HCEC 1CT (cell line): Measurements from ENCODE around the gene INHBE.

Experiments
- DNase-seq: peaks from one replicate; pipeline ENCODE4 v3.0.0-alpha.2; 2017

Gene INHBE

DNA sequence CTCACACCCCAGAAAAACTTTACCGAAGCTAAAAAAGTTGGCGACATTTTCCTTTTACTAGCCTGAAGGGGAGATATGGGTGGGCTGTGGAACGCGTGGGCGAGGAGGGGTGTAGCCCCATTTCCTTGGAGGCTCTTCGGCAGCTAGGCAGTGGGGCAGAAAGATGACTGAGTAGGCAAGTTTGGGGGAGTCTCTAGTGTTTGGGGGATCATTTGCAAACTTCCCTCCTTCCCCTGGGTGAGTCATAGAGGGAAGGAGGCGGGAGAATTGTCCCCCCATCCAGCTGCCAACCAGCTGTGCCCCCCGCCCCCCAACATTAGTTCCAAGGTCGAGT is 6.8 kb downstream of the INHBE start:
- DNase-seq = peak; percentile 77

GRCh38 chr12:57462251-57462911 is 7.3 kb downstream of the INHBE start:
- peak; percentile 85 for DNase-seq

GRCh38 chr12:57462912-57463253 is 7.8 kb downstream of the INHBE start:
- DNase-seq = no peak

GRCh38 chr12:57464569-57464968 is 9.5 kb downstream of the INHBE start:
- DNase-seq = no peak

GRCh38 chr12:57465030-57465746 is 10.1 kb downstream of the INHBE start:
- DNase-seq = no peak

DNA sequence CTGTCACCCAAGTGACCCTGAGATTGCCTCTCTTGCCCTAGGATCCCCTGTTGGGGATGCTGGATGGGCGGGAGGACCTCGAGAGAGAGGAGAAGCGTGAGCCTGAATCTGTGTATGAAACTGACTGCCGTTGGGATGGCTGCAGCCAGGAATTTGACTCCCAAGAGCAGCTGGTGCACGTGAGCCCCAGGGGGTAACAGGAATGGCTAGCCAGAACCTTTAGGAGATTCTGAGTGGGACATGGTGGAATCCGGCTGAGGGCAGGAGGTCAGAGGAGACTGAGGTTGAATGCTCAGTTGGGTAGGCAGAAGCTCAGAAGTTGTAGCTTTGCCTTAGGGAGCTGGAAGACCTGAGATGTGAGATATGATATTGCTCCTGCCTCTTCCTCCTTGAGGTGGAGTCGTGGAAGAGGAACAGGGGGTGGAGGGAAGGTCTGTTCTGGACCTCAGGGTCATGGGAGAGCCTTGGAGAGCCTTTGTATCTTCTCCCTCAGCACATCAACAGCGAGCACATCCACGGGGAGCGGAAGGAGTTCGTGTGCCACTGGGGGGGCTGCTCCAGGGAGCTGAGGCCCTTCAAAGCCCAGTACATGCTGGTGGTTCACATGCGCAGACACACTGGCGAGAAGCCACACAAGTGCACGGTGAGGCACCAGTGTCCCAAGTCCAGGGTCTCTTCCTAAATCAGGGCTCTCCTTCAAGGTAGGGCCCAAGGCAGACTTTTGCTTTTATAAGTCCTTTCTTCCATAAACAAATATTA is 10.8 kb downstream of the INHBE start:
- no peak for DNase-seq

- no peak for DNase-seq
Measured at GRCh38 chr12:57467212-57467874, 12.2 kb downstream of the INHBE start.

- no peak for DNase-seq
Measured at GRCh38 chr12:57467915-57468314, 12.8 kb downstream of the INHBE start.

DNA sequence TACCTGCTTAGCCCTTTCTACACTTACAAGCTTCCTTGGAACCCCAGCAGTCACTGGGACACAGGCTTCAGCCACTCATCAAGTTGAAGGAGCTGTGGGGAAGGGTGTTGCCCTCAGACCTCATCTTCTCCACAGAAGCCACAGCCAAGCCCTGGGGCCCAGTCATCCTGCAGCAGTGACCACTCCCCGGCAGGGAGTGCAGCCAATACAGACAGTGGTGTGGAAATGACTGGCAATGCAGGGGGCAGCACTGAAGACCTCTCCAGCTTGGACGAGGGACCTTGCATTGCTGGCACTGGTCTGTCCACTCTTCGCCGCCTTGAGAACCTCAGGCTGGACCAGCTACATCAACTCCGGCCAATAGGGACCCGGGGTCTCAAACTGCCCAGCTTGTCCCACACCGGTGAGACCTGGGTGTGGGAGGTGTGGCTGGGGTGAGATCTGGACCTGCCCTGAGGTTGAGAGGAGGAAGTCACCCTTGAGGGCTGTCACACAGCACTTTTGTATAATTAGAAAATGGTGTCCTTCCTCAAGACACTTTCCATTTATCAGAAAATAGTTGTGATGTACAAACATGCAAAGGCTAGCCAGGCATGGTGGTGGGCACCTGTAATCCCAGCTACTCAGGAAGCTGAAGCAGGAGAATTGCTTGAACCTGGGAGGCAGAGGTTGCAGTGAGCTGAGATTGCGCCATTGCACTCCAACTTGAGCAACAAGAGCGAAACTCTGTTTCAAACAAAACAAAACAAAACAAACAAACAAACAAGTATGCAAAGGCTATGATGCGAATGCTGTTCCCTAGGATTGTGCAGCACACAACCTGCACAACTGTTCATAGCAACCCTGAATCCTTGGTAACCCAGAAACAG is 14.4 kb downstream of the INHBE start:
- DNase-seq = no peak

DNA sequence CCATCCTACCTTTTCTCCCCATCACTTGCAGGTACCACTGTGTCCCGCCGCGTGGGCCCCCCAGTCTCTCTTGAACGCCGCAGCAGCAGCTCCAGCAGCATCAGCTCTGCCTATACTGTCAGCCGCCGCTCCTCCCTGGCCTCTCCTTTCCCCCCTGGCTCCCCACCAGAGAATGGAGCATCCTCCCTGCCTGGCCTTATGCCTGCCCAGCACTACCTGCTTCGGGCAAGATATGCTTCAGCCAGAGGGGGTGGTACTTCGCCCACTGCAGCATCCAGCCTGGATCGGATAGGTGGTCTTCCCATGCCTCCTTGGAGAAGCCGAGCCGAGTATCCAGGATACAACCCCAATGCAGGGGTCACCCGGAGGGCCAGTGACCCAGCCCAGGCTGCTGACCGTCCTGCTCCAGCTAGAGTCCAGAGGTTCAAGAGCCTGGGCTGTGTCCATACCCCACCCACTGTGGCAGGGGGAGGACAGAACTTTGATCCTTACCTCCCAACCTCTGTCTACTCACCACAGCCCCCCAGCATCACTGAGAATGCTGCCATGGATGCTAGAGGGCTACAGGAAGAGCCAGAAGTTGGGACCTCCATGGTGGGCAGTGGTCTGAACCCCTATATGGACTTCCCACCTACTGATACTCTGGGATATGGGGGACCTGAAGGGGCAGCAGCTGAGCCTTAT is 15.3 kb downstream of the INHBE start:
- DNase-seq = no peak

- DNase-seq = no peak
Measured at GRCh38 chr12:57470970-57471656, 16.0 kb downstream of the INHBE start.

DNA sequence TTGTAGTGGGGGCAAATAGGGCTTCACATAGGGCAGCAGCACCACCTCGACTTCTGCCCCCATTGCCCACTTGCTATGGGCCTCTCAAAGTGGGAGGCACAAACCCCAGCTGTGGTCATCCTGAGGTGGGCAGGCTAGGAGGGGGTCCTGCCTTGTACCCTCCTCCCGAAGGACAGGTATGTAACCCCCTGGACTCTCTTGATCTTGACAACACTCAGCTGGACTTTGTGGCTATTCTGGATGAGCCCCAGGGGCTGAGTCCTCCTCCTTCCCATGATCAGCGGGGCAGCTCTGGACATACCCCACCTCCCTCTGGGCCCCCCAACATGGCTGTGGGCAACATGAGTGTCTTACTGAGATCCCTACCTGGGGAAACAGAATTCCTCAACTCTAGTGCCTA is 16.6 kb downstream of the INHBE start:
- DNase-seq = no peak

DNA sequence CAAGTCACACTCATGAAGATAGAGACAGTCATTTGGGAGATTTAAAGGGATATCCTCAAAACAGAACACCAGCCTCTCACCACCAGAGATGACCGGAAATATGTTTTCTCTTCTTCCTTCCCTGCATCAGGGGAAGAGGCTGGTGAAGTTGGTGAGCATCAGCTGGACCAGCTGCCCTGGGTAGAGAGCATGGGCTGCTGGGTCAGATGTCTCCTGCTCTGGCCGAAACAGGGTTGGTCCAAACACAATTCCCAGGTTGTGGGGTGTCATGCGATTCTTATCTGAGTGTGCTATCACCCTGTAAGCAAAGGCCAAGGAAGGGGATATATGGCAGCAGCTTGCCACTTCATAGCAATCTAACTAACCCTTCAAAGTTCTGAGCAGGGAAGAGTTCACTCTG is 17.3 kb downstream of the INHBE start:
- DNase-seq = no peak

GRCh38 chr12:57473392-57473791 is 18.3 kb downstream of the INHBE start:
- no peak for DNase-seq

GRCh38 chr12:57473886-57474285 is 18.8 kb downstream of the INHBE start:
- DNase-seq = no peak

DNA sequence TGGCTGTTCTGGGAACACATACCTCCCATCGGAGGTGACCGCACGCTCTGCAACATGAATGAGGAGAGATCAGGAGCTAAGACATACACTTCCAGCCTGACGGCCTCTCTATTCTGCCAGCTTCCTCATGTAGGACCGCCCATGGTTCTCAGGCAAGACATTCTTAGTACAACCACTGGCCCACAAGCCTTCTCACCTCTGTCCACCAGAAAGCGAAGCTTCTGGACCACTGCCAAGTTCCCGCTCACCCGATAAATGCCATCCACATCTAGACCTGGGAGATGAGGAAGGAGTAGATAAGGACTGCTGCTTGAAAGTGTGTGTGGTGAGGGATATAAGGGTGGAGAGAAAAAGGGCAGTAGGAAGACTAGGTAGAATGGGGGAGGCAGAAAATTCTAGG is 19.3 kb downstream of the INHBE start:
- DNase-seq = no peak

GRCh38 chr12:57474862-57475261 is 19.8 kb downstream of the INHBE start:
- DNase-seq = no peak

DNA sequence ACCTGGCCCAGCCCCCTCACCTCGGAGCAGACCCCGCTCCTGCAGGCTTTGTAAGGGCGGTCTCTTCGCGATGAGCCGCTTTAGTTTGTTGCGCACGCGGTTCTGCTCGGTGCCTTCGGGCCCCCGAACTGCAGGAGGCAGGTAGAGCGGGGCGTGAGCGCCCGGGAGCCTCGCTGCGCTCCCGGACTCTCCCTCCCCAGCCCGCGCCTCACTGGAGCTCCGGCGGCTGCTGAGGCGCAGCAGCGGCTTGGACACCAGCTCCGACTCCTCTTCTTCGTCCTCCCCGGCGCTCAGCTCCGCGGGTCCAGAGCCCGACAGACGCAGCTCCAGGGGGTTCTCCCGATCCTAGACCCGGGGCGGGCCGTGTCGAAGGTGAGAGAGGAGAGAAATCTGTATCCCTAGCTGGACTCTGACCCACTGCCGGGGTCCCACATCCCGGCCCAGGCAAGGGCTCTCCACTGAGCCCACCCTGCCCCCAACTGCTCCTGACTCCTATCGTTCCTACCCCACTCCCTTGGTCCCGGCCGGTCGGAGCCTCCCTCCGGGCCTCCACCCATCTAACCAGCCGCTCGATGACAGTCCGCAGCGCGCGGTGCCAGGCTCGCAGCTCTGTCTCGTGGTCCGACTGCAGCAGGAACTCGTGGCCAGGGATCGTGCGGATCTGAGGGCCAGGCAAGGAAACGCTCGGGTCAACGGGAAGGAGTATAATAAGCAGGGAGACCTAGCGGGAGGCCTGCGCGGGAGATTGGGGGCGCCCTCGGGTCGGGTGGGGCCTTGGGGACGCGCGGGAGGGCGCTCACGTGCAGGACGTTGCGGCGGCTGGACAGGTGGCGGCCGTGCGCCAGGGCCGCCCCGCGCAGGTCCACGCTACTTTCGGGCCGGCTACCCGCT is 20.4 kb downstream of the INHBE start:
- no peak for DNase-seq

DNA sequence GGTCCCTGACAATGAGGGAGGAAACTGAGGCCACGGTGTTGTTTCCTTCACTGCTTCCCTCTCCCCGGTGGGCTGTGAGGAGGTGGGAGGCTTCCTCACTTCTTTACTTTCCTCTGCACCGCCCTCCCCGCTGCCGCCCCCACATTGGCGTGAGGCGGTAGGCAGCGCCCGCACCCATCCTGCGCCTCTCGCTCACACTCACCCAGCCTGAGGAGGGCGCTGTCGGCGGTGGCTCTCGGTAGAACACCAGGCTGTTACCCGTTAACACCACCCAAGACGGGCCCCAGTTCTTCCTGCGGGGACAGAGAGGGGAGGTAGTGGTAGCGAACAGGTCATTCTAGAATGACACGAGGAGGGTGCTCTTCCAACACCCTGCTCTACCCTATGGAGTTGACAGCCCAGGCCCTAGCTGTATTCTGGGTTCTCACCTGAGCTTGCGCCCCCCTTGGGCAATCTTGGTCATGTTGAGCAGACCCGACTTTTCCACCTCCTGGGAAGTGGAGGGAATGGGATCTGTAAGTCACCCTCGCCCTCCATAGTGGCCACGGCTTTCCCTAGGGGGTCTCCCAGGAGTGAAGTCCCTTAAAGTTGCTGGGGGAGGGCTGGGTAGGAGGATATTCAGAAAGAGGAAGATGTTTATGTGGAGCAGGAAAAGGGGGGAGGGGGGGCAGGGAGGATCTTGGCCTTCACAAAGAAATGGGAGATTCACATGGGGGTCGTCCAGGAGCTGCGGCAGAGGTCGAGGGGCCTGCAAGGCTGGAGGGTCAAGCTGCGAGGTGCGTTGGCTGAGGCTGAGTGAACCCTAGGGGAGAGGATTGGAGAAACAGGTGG is 21.3 kb downstream of the INHBE start:
- DNase-seq = no peak
